GM12878 (cell line): ENCODE data around the gene SNX32. TPM values are rescaled to one million over a fixed set of nuclear protein-coding genes. Genes with fewer than 3 reads are reported as not detected.

ENCODE experiments used
- ATAC-seq: fragments of 200-7000 bp; cut with Tn5 transposase; 3 replicates; pipeline ENCODE4 v1.9.1; 2020; ENCODE audit warnings: mild to moderate bottlenecking, moderate library complexity
- BruUV-seq: library from RNA; stranded (reverse); fragments of 400-500 nt; replicated peaks from 2 replicates; lab custom pipeline; 2021; lab: Mats Ljungman, UMichigan
- CTCF ChIA-PET: fragments of 300-600 bp; sonication (Branson Sonifier 250); formaldehyde crosslinking; extraction: SDS; loops from one replicate; lab custom pipeline; 2021; ENCODE audit warnings: inconsistent platforms; lab: Yijun Ruan, JAX
- POLR2A ChIA-PET: fragments of 350-600 bp; formaldehyde crosslinking; extraction: SDS; loops from one replicate; lab custom pipeline; 2021; ENCODE audit warnings: inconsistent platforms; lab: Charles Lee
- RAD21 ChIA-PET: fragments of 300-600 bp; sonication (Branson Sonifier 250); formaldehyde crosslinking; loops from one replicate; lab custom pipeline; 2023; ENCODE audit warnings: antibody characterized with exemption; ENCODE audit not compliant: unreplicated experiment; lab: Charles Lee
- SMC1A ChIA-PET: fragments of 300-600 bp; sonication (Branson Sonifier 250); formaldehyde crosslinking; loops from one replicate; lab custom pipeline; 2023; ENCODE audit not compliant: unreplicated experiment, uncharacterized antibody; lab: Charles Lee
- DNase-seq: peaks from one replicate; pipeline ENCODE4 v3.0.0-alpha.2; 2011; ENCODE audit warnings: low read depth, low spot score
- FAIRE-seq: peaks from 3 replicates; lab custom pipeline; 2011; peaks lifted over from hg19 to GRCh38; lab: Jason Lieb, UNC
- H2AFZ ChIP-seq: 2 replicates; pipeline ENCODE4 v1.6.0; 2011; ENCODE audit warnings: low read depth, low read length, control low read depth; ENCODE audit not compliant: control insufficient read depth
- H3K27ac ChIP-seq: 2 replicates; pipeline ENCODE4 v1.5.1; 2011; ENCODE audit warnings: control low read depth; ENCODE audit not compliant: control insufficient read depth, insufficient read depth
- H3K27me3 ChIP-seq, 2 experiments: replicated peaks in 1 of 2; 2 replicates each; pipeline versions ENCODE4 v1.6.0 to v1.6.1; 2011; ENCODE audit warnings: low read length in 1 of 2; ENCODE audit not compliant: control insufficient read depth in 2 of 2, insufficient read depth in 2 of 2
- H3K36me3 ChIP-seq, 2 experiments: 2 replicates each; pipeline ENCODE4 v1.5.1; 2011; ENCODE audit warnings: low read length in 1 of 2; ENCODE audit not compliant: control insufficient read depth in 2 of 2, insufficient read depth in 2 of 2
- H3K4me1 ChIP-seq: 2 replicates; pipeline ENCODE4 v1.6.1; 2011; ENCODE audit warnings: mild to moderate bottlenecking, low read length, moderate library complexity, mixed read lengths; ENCODE audit not compliant: control insufficient read depth, insufficient read depth
- H3K4me2 ChIP-seq: 2 replicates; pipeline ENCODE4 v1.6.0; 2011; ENCODE audit warnings: control low read depth; ENCODE audit not compliant: control insufficient read depth, insufficient read depth
- H3K4me3 ChIP-seq: fragments of 200-600 bp; sonication (generic); 2 replicates; pipeline ENCODE4 v1.5.1; 2016
- H3K79me2 ChIP-seq: 2 replicates; pipeline ENCODE4 v1.6.0; 2011; ENCODE audit warnings: low read length; ENCODE audit not compliant: control insufficient read depth, insufficient read depth
- H3K9ac ChIP-seq: 2 replicates; pipeline ENCODE4 v1.8.0; 2011; ENCODE audit warnings: low read length, control low read depth, mixed read lengths; ENCODE audit not compliant: control insufficient read depth, insufficient read depth
- H3K9me3 ChIP-seq: replicated peaks from 3 replicates; pipeline ENCODE4 v1.5.1; 2011; ENCODE audit warnings: mild to moderate bottlenecking, low read length; ENCODE audit not compliant: control insufficient read depth, insufficient read depth
- H4K20me1 ChIP-seq: 2 replicates; pipeline ENCODE4 v1.6.0; 2011; ENCODE audit not compliant: control insufficient read depth, insufficient read depth
- BHLHE40 ChIP-seq, 2 experiments: fragments of 450-650 bp in 1 of 2; IDR thresholded peaks; 2 replicates each; pipeline ENCODE4 v1.6.1; 2011 to 2017; ENCODE audit warnings: low read depth in 2 of 2, borderline replicate concordance in 1 of 2, improper control_type of control experiment in 1 of 2, low read length in 1 of 2, mild to moderate bottlenecking in 1 of 2
- HDAC2 ChIP-seq: fragments of 200-600 bp; sonication (generic); IDR thresholded peaks from 2 replicates; pipeline ENCODE4 v1.6.1; 2017
- JUND ChIP-seq: IDR thresholded peaks from 2 replicates; pipeline ENCODE4 v1.6.1; 2012; ENCODE audit warnings: low read depth, mild to moderate bottlenecking, low read length, improper control_type of control experiment, moderate library complexity
- MEF2B ChIP-seq: fragments of 450-650 bp; IDR thresholded peaks from 2 replicates; pipeline ENCODE4 v1.6.1; 2018; ENCODE audit warnings: mild to moderate bottlenecking, moderate library complexity; ENCODE audit not compliant: partially characterized antibody, poor library complexity, severe bottlenecking
- PML ChIP-seq: IDR thresholded peaks from 2 replicates; pipeline ENCODE4 v1.6.1; 2012; ENCODE audit warnings: low read length, inconsistent platforms
- TARDBP ChIP-seq: IDR thresholded peaks from 2 replicates; pipeline ENCODE4 v1.6.1; 2016; ENCODE audit warnings: borderline replicate concordance
- TCF12 ChIP-seq: IDR thresholded peaks from 2 replicates; pipeline ENCODE4 v1.6.1; 2011; ENCODE audit warnings: low read depth, mild to moderate bottlenecking, low read length
- ZNF207 ChIP-seq: fragments of 450-650 bp; IDR thresholded peaks from 2 replicates; pipeline ENCODE4 v1.6.1; 2014; ENCODE audit warnings: antibody characterized with exemption, mild to moderate bottlenecking, borderline replicate concordance
- ZSCAN29 ChIP-seq: fragments of 450-650 bp; IDR thresholded peaks from 2 replicates; pipeline ENCODE4 v1.6.1; 2017; ENCODE audit warnings: mild to moderate bottlenecking, moderate library complexity
- WGBS: methylation state at CpG from one replicate; pipeline ENCODE4 v1.1.6; 2016; ENCODE audit warnings: low lambda C conversion rate; ENCODE audit not compliant: insufficient replicate concordance, insufficient coverage; ENCODE audit errors: missing lambda C conversion rate; 5-methylcytosine and 5-hydroxymethylcytosine counted together
- in situ Hi-C: fragments of 300-500 bp; cut with MboI; formaldehyde crosslinking; loops from 9 replicates; pipeline ENCODE4 v1.14.3; 2018; ENCODE audit warnings: mixed read lengths
- intact Hi-C: fragments of 100-400 bp; cut with micrococcal nuclease; formaldehyde crosslinking; loops from one replicate; pipeline ENCODE4 v1.14.2; 2022; ENCODE audit not compliant: unreplicated experiment
- polyA plus RNA-seq, 11 experiments: library from polyadenylated mRNA; depleted of rRNA in 4 of 11; unstranded in 6 of 11; stranded (reverse) in 5 of 11; fragments of >200 nt; fragmentation: Nextera tagmentation in 4 of 11; fragmentation: Illumina TruSeq in 1 of 11; extraction: Ambion mirVana in 4 of 11; extraction: Trizol in 1 of 11; gene quantifications; 1 replicate in 1 of 11; 2 replicates in 10 of 11; pipeline versions ENCODE4 v1.2.1 to v1.2.3, GENCODE V29; 2011 to 2016; ENCODE audit warnings: inconsistent platforms in 2 of 11, missing spikeins in 2 of 11, low read depth in 1 of 11
- total RNA-seq, 4 experiments: library from RNA; depleted of rRNA in 3 of 4; stranded (reverse); fragments of >200 nt in 3 of 4; fragmentation: Illumina TruSeq in 1 of 4; extraction: Trizol in 1 of 4; gene quantifications; 2 replicates each; pipeline versions ENCODE4 v1.2.1 to v1.2.3, GENCODE V29; 2013 to 2021
- TF ChIP-seq, protein P1 (sequence below): fragments of 450-650 bp; IDR thresholded peaks from 2 replicates; pipeline ENCODE4 v1.6.1; 2017; ENCODE audit warnings: mild to moderate bottlenecking, moderate library complexity

Gene SNX32
- total and polyA plus RNA-seq, 10 of the 15 experiments (the other 5 are each of a cell fraction or from before 2014, with no cell fraction given), result 0.04 to 1.5 (median 0.11) TPM; not detected in 1

- Histone ChIP-seq H3K27ac (no peak overlapping the region), H4K20me1 (no peaks in the 10 kb centered on the region), H3K9ac (no peak overlapping the region), H3K79me2 (peaks cover 38% of the 10 kb centered on the region), H3K36me3 (no peaks in the 10 kb centered on the region), H2AFZ (no peak overlapping the region), H3K4me2 (no peak overlapping the region), H3K4me1 (peaks cover 20% of the 10 kb centered on the region), H3K4me3 (no peak overlapping the region), H3K27me3 (no peaks in the 10 kb centered on the region), H3K9me3 (no peaks in the 10 kb centered on the region)
- TF ChIP-seq TCF12 (0 out of 2 replicates have a peak, but pooled peaks have one; percentile 19), PML (no peak), ZSCAN29 (peak; percentile 79)
- ChIA-PET POLR2A (interaction anchor here (0.6 to 3.6 kb wide), 4 partner anchors 7 to 240 kb away, joined by 3 to 62 read pairs (median 4); partner anchors contain the start of genes CCDC85B and FIBP), RAD21 (no interaction called here), SMC1A (interaction anchor here (0.9 to 1.1 kb wide), 3 partner anchors 10 to 32 kb away, joined by 3 to 4 read pairs (median 4); no protein-coding TSS in a partner anchor), CTCF (interaction anchor here (1.8 to 6.5 kb wide), 4 partner anchors 7 to 185 kb away, joined by 3 to 67 read pairs (median 21); partner anchors contain the start of genes CCDC85B, FIBP and KAT5)
- BruUV-seq, result TSS peak; percentile 25
- ATAC-seq (no peak), DNase-seq (no peak), FAIRE-seq (no peak)
- intact Hi-C loops (loop anchor here (10.0 kb wide), 1 partner anchor 238 kb away; no protein-coding TSS in a partner anchor), in situ Hi-C loops (no loop called here)
- 75% methylated on average over 14 of the region's 14 CpGs for WGBS
Observed at GRCh38 chr11:65896034-65896999, 62.6 kb downstream of the SNX32 start.

- H3K4me3 ChIP-seq, result no peak overlapping the region
- H3K27ac ChIP-seq, result no peak overlapping the region
- SMC1A ChIA-PET, result interaction anchor here (1.1 to 1.7 kb wide), 2 partner anchors 9 to 31 kb away, joined by 3 to 6 read pairs; no protein-coding TSS in a partner anchor
- DNase-seq, result no peak
- FAIRE-seq, result no peak
- no peak overlapping the region for H3K4me2 ChIP-seq
- POLR2A ChIA-PET, result interaction anchor here (0.6 to 3.6 kb wide), 6 partner anchors 8 to 259 kb away, joined by 3 to 62 read pairs (median 4); partner anchors contain the start of genes CCDC85B, FIBP and SIPA1
- 76% methylated on average over 4 of the region's 4 CpGs for WGBS
- no peaks in the 10 kb centered on the region for H3K36me3 ChIP-seq
- BruUV-seq, result no TSS peak
- intact Hi-C loops (loop anchor here (10.0 kb wide), 1 partner anchor 238 kb away; no protein-coding TSS in a partner anchor), in situ Hi-C loops (no loop called here)
- no peak for ATAC-seq
- H3K27me3 ChIP-seq, result no peaks in the 10 kb centered on the region
- RAD21 ChIA-PET, result no interaction called here
- CTCF ChIA-PET, result interaction anchor here (1.1 to 6.5 kb wide), 6 partner anchors 7 to 185 kb away, joined by 3 to 67 read pairs (median 8); partner anchors contain the start of genes CCDC85B, FIBP and KAT5
- H3K9ac ChIP-seq, result no peak overlapping the region
- peaks cover 20% of the 10 kb centered on the region for H3K4me1 ChIP-seq
- no peaks in the 10 kb centered on the region for H3K9me3 ChIP-seq
- H3K79me2 ChIP-seq, result peaks cover 31% of the 10 kb centered on the region
- no peak overlapping the region for H2AFZ ChIP-seq
- H4K20me1 ChIP-seq, result no peaks in the 10 kb centered on the region
- TF ChIP-seq TARDBP (no peak), ZSCAN29 (no peak), HDAC2 (no peak), TCF12 (no peak), BHLHE40 (IDR thresholded peaks at IDR 0.05; ENCODE audit: borderline replicate concordance in 1 of 2, low read depth in 2 of 2, low read length in 1 of 2) (no peak), MEF2B (no peak), ZNF207 (no peak), JUND (no peak)
- TF ChIP-seq, protein P1, sequence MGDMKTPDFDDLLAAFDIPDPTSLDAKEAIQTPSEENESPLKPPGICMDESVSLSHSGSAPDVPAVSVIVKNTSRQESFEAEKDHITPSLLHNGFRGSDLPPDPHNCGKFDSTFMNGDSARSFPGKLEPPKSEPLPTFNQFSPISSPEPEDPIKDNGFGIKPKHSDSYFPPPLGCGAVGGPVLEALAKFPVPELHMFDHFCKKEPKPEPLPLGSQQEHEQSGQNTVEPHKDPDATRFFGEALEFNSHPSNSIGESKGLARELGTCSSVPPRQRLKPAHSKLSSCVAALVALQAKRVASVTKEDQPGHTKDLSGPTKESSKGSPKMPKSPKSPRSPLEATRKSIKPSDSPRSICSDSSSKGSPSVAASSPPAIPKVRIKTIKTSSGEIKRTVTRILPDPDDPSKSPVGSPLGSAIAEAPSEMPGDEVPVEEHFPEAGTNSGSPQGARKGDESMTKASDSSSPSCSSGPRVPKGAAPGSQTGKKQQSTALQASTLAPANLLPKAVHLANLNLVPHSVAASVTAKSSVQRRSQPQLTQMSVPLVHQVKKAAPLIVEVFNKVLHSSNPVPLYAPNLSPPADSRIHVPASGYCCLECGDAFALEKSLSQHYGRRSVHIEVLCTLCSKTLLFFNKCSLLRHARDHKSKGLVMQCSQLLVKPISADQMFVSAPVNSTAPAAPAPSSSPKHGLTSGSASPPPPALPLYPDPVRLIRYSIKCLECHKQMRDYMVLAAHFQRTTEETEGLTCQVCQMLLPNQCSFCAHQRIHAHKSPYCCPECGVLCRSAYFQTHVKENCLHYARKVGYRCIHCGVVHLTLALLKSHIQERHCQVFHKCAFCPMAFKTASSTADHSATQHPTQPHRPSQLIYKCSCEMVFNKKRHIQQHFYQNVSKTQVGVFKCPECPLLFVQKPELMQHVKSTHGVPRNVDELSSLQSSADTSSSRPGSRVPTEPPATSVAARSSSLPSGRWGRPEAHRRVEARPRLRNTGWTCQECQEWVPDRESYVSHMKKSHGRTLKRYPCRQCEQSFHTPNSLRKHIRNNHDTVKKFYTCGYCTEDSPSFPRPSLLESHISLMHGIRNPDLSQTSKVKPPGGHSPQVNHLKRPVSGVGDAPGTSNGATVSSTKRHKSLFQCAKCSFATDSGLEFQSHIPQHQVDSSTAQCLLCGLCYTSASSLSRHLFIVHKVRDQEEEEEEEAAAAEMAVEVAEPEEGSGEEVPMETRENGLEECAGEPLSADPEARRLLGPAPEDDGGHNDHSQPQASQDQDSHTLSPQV, result no peak
Observed at GRCh38 chr11:65897020-65897471, 63.3 kb downstream of the SNX32 start.
